NK-92 (cell line): ENCODE data around the gene PDZRN3.

ENCODE experiments used
- DNase-seq: peaks from one replicate; lab custom pipeline; 2025; ENCODE audit not compliant: unreplicated experiment; lab: John Stamatoyannopoulos, UW

The PDZRN3 gene

DNA sequence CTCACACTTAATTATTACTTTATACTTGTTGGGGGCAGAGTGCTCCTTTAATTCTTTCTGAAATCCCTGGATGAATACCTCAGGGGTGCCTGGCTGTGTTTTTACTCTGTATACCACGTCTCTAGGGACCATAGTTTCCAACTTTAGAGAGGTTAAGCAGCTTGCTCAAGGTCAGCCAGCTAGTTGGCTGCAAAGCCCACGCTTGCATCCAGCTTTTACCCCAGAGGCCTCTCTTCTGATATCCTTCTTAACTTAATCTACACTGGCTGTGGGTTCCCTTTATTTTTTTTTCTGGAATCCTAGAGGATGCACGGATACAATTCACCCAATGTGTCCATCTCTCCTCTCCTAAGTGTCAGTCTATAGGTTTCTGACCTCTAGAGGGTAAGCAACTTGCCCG lies 1.4 kb downstream of the PDZRN3 start:
- DNase-seq: no peak

DNA sequence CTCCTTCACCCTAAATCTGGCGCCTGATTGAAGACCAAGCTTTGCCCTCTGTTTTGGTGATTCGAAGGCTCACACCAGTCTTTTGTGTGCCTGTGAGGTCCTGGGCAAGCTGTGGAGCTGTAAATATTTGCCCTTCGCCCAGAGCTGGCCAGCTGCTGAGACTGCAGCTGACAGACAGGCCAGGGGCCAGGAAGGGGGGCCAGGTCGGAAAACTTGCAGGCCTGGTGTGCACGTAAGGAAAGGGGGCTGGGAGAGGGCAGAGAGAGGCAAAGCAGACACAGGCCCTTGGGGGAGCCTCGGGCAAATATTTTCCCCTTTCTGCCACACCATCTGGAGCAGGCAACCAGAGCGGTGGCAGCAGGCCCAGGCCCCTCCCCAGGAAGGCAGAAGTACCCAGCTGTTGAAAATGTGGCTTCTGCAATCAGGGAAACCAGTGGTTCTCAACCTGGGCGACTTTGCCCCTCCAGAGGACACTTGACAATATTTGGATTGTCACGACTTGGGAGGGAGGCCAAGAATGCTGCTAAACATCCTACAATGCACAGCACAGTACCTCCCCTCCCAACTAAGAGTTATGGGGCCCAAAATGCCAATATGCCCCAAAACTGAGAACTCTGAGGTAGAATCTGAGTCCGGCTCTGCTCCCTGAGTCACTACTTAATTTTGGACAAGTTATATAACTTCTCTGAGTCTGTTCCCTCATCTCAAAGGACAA lies 2.5 kb downstream of the PDZRN3 start:
- no peak for DNase-seq

DNA sequence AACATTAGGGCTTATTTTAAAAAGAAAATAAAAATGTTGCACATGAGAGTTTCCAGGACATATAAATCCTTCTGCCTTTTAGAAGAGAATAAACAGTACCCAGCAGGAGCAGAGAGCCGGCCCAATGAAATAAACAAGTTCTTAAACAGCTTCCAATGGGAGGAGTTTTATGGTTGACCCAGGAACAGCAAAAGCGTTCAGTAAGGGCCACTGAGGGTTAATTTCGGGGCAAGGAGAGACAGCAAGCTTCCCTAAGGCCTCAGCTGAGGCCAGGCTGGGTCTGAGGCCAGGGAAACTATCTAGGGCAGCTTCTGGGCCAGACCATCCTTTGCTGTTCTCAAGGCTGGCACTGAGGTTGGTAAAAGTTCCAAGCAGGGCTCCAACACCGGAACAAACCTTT lies 3.4 kb downstream of the PDZRN3 start:
- no peak for DNase-seq

DNA sequence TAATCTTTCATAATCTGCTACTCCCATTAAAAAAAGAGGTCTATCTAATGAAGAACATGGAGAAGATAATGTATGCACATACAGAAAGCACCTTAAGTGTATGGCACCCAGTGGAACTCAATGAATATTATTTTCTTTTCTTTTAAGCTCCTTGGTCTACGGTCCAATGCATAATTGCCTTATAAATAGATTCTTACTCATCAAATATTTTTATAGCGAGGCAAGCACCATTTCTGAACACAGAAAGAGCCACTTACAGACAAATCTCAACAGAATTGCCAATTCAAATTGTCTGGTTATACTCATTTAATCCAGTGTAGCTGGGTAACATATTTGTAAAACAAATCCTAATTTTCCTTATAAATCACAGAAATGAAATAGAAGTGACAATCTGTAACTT lies 6.3 kb downstream of the PDZRN3 start:
- DNase-seq: no peak

DNA sequence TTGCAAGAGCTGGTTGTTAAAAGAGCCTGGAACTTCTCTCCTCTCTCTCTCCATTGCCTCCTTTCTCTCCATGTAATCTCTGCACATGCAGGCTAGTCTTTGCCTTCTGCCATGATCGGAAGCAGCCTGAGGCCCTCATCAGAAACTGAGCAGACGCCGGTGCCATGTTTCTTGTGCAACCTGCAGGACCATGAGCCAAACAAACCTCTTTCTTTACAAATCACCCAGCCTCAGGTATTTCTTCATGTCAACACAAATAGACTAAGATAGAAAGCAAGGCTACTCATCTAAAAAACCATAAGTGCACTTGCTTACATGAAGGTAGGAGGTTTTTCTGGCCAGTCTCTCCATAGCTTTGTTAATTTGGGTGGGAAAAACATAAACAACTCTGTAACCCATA lies 8.7 kb downstream of the PDZRN3 start:
- DNase-seq: no peak

DNA sequence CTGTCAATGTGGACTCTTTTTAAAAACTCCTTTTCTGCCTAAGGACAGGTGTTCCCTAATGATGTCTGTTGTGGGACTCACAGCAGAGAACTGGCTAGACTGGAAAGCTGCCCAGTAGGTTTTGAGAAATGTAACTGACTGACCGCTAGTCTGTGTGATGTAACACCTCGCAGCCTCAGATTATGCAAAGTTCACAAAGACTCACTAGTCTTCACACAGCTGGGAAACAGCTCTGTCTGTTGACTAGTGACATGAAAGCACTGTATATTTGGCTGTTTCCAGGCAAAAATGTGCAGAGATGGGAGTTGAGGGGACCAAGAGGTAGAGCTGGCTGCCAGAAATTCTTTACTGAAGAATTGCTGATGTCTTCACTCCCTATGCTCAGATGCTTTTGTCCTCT lies 10.3 kb downstream of the PDZRN3 start:
- DNase-seq: no peak

DNA sequence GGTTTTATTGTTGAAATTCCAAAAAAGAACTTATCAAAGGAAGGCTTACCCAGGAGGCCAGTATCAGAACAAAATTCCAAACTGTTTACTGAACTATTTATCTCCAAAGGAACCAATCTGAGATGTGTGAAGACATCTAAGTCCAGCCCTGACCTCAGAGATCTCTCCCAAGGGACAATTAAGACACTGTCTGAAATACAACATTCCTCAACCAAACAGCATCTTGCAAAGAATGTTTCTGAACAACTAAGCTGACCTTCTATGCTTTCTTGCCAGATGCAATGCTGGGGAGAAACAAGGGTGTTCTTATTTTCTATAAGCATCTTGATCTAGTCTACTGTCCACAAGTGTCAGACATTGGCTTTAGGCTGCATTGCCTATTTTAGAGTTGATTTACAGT lies 13.6 kb downstream of the PDZRN3 start:
- DNase-seq: no peak

DNA sequence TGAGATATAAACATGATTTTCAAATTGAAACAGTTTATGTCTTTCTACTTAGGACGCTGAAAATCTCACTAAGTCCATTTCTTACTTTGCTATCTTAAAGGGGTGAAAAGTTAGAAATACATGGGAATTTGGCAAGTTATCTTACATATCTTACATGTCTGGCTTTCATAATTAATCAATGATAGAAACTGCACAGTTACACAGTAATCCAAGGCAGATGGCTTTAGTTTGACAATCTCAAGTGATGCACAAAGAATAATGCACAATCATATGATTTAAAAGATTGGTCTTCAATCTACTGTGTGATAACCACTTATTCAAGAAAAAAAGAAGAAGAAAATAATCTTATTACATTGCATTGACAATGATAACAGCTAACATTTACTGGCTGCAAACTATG lies 14.2 kb downstream of the PDZRN3 start:
- DNase-seq: no peak

DNA sequence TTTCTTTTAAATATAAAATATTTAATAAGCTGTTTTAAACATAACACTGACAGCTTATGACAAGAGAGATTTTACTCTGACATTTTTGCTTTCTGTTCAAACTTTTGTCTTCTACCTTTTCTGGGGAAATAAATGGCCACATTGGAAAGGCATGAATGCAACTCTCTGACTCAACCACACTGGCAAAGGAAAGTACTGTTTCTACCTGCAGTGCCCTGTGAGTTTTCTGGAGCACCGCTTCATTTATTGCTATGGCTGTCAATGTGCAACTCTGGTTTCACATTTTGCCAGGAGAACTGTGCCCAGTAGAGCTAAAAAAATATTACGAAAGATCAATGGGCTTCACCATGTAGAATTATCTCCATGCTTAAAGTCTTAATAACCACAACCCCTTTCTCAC lies 15.1 kb downstream of the PDZRN3 start:
- no peak for DNase-seq

DNA sequence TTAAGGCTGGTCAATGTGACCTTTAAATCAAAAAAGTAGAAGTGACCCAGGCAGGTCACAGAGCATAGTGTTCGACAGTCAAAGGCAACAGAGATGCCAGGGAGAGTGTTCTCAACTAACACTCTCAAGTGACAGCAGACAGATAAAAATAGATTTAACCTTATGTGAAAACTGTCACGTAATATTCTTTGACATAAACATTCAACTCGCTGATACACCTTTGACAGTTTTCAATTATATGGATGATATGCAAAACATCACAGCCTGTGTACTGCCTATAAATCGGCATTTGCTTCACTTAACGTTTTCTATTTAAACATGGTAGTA lies 15.5 kb downstream of the PDZRN3 start:
- DNase-seq: no peak

DNA sequence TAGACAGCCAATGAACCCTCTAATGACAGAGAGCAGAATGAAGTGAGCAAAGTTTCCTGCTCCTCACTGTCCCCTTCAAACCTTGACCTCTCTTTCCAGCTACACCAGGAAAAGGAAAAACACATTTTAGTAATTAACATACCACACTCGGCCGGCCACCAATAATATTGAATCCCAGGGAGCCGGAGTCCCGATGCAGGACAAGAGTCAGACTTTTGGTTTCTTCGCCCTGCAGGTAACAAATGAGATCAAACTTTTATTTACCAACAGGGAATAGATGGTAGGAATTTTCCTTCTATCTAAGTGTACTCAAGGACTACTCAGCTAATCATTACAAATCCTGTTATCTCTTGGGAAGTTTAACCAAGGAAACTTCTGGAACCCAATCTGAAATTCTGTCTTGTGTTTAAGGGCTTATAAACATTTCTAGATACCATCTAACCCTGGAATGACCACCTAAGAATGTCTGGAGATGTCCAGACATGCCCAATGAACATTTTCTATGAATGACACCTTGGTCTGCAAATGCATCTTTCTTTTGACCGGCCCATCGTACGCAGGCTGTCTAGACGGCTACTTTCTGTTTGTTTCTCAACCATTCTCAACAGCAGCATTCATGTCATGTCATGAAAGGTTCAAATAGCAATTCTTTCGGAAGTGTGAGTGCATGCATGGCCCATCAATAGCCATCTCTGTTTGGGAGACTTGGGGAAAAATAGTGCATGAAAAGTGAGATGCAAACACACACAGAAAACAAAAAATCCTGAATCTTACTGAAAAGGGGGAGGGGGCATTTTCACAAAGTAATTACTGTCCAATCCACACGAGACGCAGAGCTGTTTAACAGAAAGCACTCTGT lies 16.1 kb downstream of the PDZRN3 start:
- no peak for DNase-seq

DNA sequence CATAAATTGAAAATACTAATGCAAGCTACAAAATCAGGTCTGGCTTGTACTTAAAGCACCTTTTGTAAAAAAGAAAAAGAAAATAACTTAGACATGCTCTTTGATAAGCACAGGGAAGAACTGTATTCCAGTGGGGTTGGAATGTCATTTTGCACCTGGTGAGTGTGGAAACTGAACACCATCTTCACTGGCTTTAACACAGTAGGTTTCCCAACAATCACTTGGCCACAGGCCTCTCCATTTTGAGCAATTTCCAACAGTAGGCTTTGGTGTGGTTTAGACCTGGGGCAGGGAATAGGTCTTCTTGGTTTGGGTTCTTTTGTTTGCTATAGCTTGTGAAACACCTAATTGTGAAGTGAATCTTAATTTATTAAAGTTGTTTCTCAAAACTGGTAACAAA lies 18.9 kb downstream of the PDZRN3 start:
- DNase-seq: no peak

DNA sequence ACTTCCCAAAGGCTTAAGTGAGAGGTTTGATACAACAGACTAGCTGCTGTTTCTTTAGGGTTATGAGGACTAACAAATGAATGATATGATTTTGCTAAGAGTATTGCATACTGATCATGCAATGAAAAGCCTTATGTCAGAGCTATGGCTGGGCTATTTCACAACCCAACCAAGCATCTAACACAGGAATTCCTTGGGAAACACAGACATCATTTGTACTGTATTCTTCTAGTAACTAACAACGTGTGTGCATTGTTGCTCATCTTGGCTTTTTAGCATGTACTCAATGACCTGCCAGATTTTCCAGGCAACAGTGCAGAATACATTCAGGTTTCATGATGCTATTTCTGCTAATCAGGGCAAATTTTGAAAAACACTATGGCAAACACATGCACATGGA lies 19.3 kb downstream of the PDZRN3 start:
- DNase-seq: no peak

DNA sequence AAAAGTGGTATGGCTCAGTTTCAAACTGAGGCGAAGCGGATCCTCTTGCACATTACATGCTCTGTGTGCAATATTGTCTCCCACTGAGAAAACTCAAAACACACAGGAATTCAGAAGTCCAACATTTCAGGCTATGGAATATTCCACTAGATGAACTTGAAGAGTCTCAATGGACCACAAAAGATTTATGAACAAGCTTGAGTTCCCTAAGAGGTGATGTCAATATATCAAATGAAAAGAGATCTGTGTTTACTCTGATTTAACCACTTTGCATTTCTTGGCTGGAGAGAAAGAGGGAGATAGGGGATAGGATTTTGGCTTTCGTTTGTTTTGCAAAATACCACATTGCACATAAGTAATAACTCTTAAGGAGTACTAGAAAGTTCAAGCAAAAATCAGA lies 20.3 kb downstream of the PDZRN3 start:
- DNase-seq: no peak

DNA sequence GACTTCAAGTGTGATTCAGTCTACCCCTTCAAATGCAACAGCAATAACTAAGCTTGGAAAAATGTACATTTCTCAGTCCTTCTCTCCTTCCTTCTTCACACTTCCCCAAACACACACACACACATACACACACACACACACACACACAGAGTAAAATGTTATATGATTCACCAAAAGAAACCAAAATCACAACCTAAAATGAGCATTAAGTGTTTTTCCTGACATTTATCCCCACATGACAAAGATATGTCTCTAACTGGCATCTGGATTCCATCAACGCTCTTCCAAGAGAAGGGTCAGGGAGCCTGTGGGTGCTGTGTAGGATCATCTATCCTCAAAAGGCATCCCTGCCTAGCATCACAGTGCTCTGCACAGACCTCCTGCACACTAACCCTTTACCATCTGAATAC lies 21.0 kb downstream of the PDZRN3 start:
- no peak for DNase-seq

DNA sequence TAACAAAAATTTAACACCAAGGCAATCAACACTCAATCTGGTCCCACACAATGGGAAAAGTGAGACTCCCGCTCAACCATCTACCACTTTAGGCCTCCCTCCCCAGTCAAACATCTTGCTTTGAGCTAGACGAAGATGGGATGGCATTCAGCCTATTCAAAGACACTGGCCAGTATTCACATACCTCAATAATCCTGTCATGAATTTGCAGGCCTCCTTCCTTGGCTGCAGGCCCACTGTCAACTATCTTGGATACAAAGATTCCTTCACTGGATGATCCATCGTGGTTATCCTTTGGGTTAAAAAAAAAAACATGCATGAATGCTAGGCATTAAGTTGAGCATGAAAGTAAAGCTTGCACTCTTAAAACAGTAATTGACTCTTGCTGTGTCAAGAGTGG lies 22.6 kb downstream of the PDZRN3 start:
- no peak for DNase-seq

DNA sequence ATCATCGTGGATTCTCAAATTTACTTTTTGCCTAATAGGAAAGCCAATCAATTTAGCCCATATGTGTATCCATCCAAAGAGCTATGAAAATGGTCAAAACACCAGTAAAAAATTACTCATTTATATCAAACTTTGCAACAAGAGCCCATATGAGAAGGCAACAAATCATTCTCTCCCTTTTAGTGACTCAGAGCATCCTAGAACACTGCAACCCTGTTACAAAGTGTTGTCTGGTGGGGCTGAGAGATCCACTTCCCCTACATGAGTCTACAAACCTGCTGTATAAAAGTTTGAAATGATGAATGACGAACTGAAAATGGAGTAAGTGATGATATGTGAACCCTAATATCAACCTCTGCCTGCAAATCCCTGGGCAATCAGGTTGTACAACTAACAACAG lies 23.3 kb downstream of the PDZRN3 start:
- no peak for DNase-seq

DNA sequence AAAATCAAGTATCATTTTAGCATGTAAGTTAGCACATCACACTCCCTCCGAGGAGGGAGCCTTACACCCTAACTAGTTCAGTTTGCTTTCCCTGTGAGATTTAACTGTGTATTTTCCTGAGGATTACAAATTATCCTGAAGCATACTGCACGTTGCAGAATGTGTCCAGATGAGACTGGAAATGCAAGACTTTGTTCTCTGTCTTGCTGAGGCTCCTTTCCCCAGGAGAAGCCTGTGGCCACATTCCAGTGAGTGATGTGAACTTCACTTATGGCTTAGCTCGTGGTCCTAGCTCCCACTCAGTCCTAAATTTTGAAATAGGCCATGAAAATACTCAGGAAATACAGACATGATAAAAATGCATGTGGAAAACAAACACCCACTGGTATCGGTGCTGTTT lies 23.7 kb downstream of the PDZRN3 start:
- no peak for DNase-seq

DNA sequence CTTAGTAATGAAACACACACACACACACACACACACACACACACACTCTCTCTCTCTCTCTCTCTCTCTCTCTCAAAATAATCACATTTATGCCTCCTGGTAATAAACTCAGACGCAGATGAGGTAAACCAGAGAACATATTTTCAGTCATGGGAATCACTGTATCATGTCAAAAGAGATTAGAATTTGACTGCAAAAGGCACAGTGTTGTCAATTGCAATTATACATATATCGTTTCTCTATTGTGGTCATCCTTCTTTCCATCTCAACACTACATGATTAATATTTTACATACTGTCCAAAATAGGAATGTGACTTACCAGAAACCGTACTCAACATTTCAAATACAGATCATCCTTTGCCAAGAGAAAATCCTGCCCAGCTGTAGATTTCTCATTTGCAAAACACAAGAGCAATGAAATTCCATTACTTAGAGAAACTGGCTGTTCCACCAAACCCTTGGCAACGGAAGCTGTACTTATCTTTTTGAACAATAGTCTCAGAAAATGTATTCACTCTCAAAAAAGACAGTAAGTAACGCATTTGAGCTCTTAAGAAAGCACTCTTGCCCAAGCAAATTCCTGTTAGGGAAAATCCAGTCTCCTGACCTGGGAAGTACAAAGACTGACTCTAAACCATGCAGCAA lies 24.3 kb downstream of the PDZRN3 start:
- no peak for DNase-seq

DNA sequence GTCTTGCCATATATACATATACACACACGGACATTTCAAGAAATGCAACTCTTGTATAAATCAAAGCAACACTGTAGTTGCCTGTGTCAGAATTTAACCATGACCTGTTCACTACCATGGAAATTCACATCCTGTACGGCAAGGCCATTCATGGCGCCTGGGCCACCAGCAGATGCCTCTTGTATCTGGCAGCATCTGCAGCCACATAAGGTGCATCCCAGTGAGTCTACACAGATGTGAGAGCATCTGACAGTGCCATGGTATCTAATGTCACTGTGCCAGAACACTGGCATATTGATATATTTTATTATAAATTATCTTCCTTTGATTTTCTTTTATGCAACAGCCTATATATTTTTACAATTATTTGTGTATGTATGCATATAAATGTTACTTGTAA lies 25.1 kb downstream of the PDZRN3 start:
- no peak for DNase-seq

DNA sequence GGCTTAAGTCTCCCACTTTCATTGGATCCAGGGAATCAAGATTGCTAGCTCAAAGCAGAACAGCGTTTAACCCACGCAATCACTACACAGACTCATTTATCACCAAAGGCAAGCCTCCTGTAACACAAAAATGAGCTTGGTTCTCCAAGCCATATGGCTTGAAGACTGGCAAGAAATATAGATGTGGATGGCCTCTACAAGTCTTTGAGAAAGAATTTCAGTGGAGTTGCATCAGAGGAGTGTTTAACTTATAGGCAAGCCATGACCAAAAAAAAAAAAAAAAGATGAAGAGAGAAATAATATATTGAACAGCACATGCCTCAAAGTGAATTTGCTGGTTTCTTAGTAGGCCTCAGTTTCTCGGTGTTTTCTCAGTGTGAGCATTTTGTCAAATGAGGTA lies 27.3 kb downstream of the PDZRN3 start:
- no peak for DNase-seq
